HEK293 (cell line): ENCODE results near the gene ANKZF1.

Experiments
- CTCF ChIP-seq: fragments of 450-650 bp; formaldehyde crosslinking; IDR thresholded peaks from 2 replicates; pipeline ENCODE4 v1.5.1; 2016; ENCODE audit warnings: missing biosample characterization, missing genetic modification characterization
- HOXA7 ChIP-seq: sonication (generic); formaldehyde crosslinking; IDR thresholded peaks from 2 replicates; pipeline ENCODE4 v1.8.1; 2022; ENCODE audit warnings: missing genetic modification reagents, borderline replicate concordance
- KLF8 ChIP-seq: fragments of 450-650 bp; formaldehyde crosslinking; IDR thresholded peaks from 2 replicates; pipeline ENCODE4 v1.5.1; 2016; ENCODE audit warnings: missing biosample characterization, missing genetic modification characterization
- KLF9 ChIP-seq: fragments of 450-650 bp; formaldehyde crosslinking; IDR thresholded peaks from 2 replicates; pipeline ENCODE4 v1.5.1; 2016; ENCODE audit warnings: missing biosample characterization, missing genetic modification characterization, low read depth
- PRDM2 ChIP-seq: fragments of 450-650 bp; formaldehyde crosslinking; IDR thresholded peaks from 2 replicates; pipeline ENCODE4 v1.5.1; 2016; ENCODE audit warnings: missing biosample characterization, missing genetic modification characterization, borderline replicate concordance
- RBAK ChIP-seq: fragments of 450-650 bp; formaldehyde crosslinking; IDR thresholded peaks from 2 replicates; pipeline ENCODE4 v1.5.1; 2016; ENCODE audit warnings: missing biosample characterization, missing genetic modification characterization
- REST ChIP-seq: fragments of 450-650 bp; formaldehyde crosslinking; IDR thresholded peaks from 2 replicates; pipeline ENCODE4 v1.5.1; 2016; ENCODE audit warnings: missing biosample characterization, missing genetic modification characterization
- ZNF114 ChIP-seq: fragments of 450-650 bp; formaldehyde crosslinking; IDR thresholded peaks from 2 replicates; pipeline ENCODE4 v1.5.0; 2017; ENCODE audit warnings: missing biosample characterization, missing genetic modification characterization
- ZNF133 ChIP-seq: fragments of 450-650 bp; formaldehyde crosslinking; IDR thresholded peaks from 2 replicates; pipeline ENCODE4 v1.5.1; 2016; ENCODE audit warnings: missing biosample characterization, missing genetic modification characterization
- ZNF169 ChIP-seq: fragments of 450-650 bp; formaldehyde crosslinking; IDR thresholded peaks from 2 replicates; pipeline ENCODE4 v1.5.1; 2016; ENCODE audit warnings: missing biosample characterization, missing genetic modification characterization
- ZNF18 ChIP-seq: fragments of 450-650 bp; formaldehyde crosslinking; IDR thresholded peaks from 2 replicates; pipeline ENCODE4 v1.5.1; 2016; ENCODE audit warnings: missing biosample characterization, missing genetic modification characterization
- ZNF2 ChIP-seq: fragments of 450-650 bp; formaldehyde crosslinking; IDR thresholded peaks from 2 replicates; pipeline ENCODE4 v1.5.1; 2016; ENCODE audit warnings: missing biosample characterization, missing genetic modification characterization
- ZNF202 ChIP-seq: fragments of 450-650 bp; formaldehyde crosslinking; IDR thresholded peaks from 2 replicates; pipeline ENCODE4 v1.5.1; 2016; ENCODE audit warnings: missing biosample characterization, missing genetic modification characterization, borderline replicate concordance
- ZNF221 ChIP-seq: fragments of 450-650 bp; formaldehyde crosslinking; IDR thresholded peaks from 2 replicates; pipeline ENCODE4 v1.5.1; 2017; ENCODE audit warnings: missing biosample characterization, missing genetic modification characterization, borderline replicate concordance
- ZNF248 ChIP-seq: fragments of 450-650 bp; formaldehyde crosslinking; IDR thresholded peaks from 2 replicates; pipeline ENCODE4 v1.5.1; 2017; ENCODE audit warnings: missing biosample characterization, missing genetic modification characterization
- ZNF26 ChIP-seq: fragments of 450-650 bp; formaldehyde crosslinking; IDR thresholded peaks from 2 replicates; pipeline ENCODE4 v1.5.1; 2016; ENCODE audit warnings: missing biosample characterization, missing genetic modification characterization
- ZNF350 ChIP-seq: fragments of 450-650 bp; formaldehyde crosslinking; IDR thresholded peaks from 2 replicates; pipeline ENCODE4 v1.5.0; 2017; ENCODE audit warnings: missing biosample characterization, mild to moderate bottlenecking, missing genetic modification characterization
- ZNF354C ChIP-seq: fragments of 450-650 bp; formaldehyde crosslinking; IDR thresholded peaks from 2 replicates; pipeline ENCODE4 v1.5.1; 2016; ENCODE audit warnings: missing biosample characterization, missing genetic modification characterization, low read depth, borderline replicate concordance
- ZNF37A ChIP-seq: fragments of 450-650 bp; IDR thresholded peaks from 2 replicates; pipeline ENCODE4 v1.5.1; 2018; ENCODE audit warnings: missing biosample characterization, missing genetic modification characterization
- ZNF426 ChIP-seq: fragments of 450-650 bp; formaldehyde crosslinking; IDR thresholded peaks from 2 replicates; pipeline ENCODE4 v1.5.1; 2017; ENCODE audit warnings: missing biosample characterization, missing genetic modification characterization, mild to moderate bottlenecking, inconsistent platforms, moderate library complexity
- ZNF488 ChIP-seq: fragments of 450-650 bp; formaldehyde crosslinking; IDR thresholded peaks from 2 replicates; pipeline ENCODE4 v1.5.1; 2016; ENCODE audit warnings: missing biosample characterization, missing genetic modification characterization
- ZNF510 ChIP-seq: fragments of 450-650 bp; formaldehyde crosslinking; IDR thresholded peaks from 2 replicates; pipeline ENCODE4 v1.5.1; 2018; ENCODE audit warnings: mild to moderate bottlenecking, missing genetic modification characterization, missing biosample characterization; ENCODE audit not compliant: insufficient replicate concordance
- ZNF548 ChIP-seq: fragments of 450-650 bp; formaldehyde crosslinking; IDR thresholded peaks from 2 replicates; pipeline ENCODE4 v1.5.1; 2016; ENCODE audit warnings: missing biosample characterization, missing genetic modification characterization
- ZNF654 ChIP-seq: fragments of 450-650 bp; formaldehyde crosslinking; IDR thresholded peaks from 2 replicates; pipeline ENCODE4 v1.5.1; 2016; ENCODE audit warnings: low read depth, missing biosample characterization, missing genetic modification characterization

Gene ANKZF1

GRCh38 chr2:219279151-219279915 is 49.7 kb downstream of the ANKZF1 start, which contains the start of gene DNAJB2 (continued):
- TF ChIP-seq REST (no peak), KLF9 (tag by site-specific recombination) (peak; percentile 81), ZNF114 (tag by site-specific recombination) (no peak), ZNF2 (tag by site-specific recombination) (no peak), CTCF (tag by site-specific recombination) (peak; percentile 87), ZNF202 (tag by site-specific recombination) (no peak), ZNF18 (tag by site-specific recombination) (no peak), ZNF248 (no peak), ZNF354C (tag by site-specific recombination) (no peak), ZNF426 (tag by site-specific recombination) (no peak), ZNF488 (tag by site-specific recombination) (no peak), ZNF654 (tag by site-specific recombination) (no peak), ZNF548 (tag by site-specific recombination) (no peak), ZNF26 (no peak), PRDM2 (no peak), ZNF37A (tag by site-specific recombination) (no peak), HOXA7 (CRISPR knock-in tag) (no peak), ZNF350 (tag by site-specific recombination) (no peak), ZNF169 (tag by site-specific recombination) (no peak), KLF8 (tag by site-specific recombination) (peak; percentile 75), ZNF133 (tag by site-specific recombination) (no peak), ZNF510 (tag by site-specific recombination) (peak; percentile 96), RBAK (tag by site-specific recombination) (no peak), ZNF221 (tag by site-specific recombination) (no peak)
